Measurements from ENCODE around the gene ACTMAP. TPM values are rescaled to one million over a fixed set of nuclear protein-coding genes. Genes with fewer than 3 reads are reported as not detected.

Gene ACTMAP
- total and polyA plus RNA-seq, 9 of the 15 experiments (the other 6 are each of a cell fraction or from before 2014, with no cell fraction given) = 1.7 to 16.6 (median 4.9) TPM

DNA sequence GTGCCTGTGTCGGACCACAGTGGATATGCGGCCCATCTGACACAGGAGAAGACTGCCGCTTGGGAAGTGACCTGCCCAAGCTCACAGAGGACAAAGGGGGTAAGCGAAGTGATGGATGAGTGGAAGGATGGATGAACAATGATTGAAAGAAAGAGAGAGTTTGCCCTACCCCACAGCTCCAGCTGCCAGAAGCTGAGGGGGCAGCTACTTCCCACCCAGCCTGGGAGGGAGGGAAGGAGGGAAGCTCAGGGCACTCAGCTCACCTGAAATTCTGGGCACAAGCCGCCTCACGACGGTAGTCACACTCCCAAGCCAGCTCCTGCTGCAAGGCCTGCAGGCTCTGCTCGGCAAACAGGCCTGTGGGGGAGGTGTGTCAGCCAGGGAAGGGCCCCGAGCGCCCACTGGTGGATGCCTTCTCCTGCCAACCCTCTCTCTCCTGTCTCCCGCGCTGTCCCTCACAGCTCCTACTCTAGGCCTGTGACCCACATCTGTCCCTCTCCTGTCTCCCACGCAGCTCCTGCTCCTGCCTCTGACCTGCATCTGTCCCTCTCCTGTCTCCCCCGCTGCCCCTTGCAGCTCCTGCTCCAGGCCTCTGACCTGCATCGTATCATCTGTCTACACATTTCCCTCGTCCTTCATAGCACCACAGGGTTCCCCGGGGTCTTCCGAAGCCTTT is 47.8 kb downstream of the ACTMAP start (continued):
- TF ChIP-seq, protein P1, sequence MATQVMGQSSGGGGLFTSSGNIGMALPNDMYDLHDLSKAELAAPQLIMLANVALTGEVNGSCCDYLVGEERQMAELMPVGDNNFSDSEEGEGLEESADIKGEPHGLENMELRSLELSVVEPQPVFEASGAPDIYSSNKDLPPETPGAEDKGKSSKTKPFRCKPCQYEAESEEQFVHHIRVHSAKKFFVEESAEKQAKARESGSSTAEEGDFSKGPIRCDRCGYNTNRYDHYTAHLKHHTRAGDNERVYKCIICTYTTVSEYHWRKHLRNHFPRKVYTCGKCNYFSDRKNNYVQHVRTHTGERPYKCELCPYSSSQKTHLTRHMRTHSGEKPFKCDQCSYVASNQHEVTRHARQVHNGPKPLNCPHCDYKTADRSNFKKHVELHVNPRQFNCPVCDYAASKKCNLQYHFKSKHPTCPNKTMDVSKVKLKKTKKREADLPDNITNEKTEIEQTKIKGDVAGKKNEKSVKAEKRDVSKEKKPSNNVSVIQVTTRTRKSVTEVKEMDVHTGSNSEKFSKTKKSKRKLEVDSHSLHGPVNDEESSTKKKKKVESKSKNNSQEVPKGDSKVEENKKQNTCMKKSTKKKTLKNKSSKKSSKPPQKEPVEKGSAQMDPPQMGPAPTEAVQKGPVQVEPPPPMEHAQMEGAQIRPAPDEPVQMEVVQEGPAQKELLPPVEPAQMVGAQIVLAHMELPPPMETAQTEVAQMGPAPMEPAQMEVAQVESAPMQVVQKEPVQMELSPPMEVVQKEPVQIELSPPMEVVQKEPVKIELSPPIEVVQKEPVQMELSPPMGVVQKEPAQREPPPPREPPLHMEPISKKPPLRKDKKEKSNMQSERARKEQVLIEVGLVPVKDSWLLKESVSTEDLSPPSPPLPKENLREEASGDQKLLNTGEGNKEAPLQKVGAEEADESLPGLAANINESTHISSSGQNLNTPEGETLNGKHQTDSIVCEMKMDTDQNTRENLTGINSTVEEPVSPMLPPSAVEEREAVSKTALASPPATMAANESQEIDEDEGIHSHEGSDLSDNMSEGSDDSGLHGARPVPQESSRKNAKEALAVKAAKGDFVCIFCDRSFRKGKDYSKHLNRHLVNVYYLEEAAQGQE (IDR thresholded peaks at IDR 0.05; ENCODE audit: borderline replicate concordance) = peak; percentile 88
- TF ChIP-seq, protein P1 (CRISPR knock-in tag; IDR thresholded peaks at IDR 0.05; ENCODE audit: low read depth) = no peak
- TF ChIP-seq CBX3 (IDR thresholded peaks at IDR 0.05; ENCODE audit: borderline replicate concordance in 1 of 2, low read length in 2 of 2) (peak in 1 of 2 experiments; percentile 33; a peak in 1 of 3 replicates), KLF13 (tag; IDR thresholded peaks at IDR 0.05; ENCODE audit: borderline replicate concordance, low read depth) (peak; percentile 67; the same call in 1 of the 2 replicates), L3MBTL2 (IDR thresholded peaks at IDR 0.05) (peak; percentile 52), NEUROD1 (IDR thresholded peaks at IDR 0.05; ENCODE audit: borderline replicate concordance, low read depth, low read length, partially characterized antibody) (peak; percentile 28), RAD21 (CRISPR knock-in tag; conservative IDR thresholded peaks at IDR 0.05 in 1 of 2, IDR thresholded peaks at IDR 0.05 in 1 of 2) (peak; percentile 72 to 91), PCBP1 (IDR thresholded peaks at IDR 0.05; ENCODE audit: low read depth, low read length, poor library complexity, severe bottlenecking) (no peak), ARID2 (IDR thresholded peaks at IDR 0.05) (0 out of 2 replicates have a peak, but pooled peaks have one; percentile 69), MEIS2 (IDR thresholded peaks at IDR 0.05; ENCODE audit: partially characterized antibody) (peak; percentile 42), DPF2 (IDR thresholded peaks at IDR 0.05) (peak; percentile 37; the same call in 1 of the 2 replicates), MAFG (tag; conservative IDR thresholded peaks at IDR 0.05) (no peak)
- TF ChIP-seq, protein P2, sequence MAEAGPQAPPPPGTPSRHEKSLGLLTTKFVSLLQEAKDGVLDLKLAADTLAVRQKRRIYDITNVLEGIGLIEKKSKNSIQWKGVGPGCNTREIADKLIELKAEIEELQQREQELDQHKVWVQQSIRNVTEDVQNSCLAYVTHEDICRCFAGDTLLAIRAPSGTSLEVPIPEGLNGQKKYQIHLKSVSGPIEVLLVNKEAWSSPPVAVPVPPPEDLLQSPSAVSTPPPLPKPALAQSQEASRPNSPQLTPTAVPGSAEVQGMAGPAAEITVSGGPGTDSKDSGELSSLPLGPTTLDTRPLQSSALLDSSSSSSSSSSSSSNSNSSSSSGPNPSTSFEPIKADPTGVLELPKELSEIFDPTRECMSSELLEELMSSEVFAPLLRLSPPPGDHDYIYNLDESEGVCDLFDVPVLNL (CRISPR knock-in tag; IDR thresholded peaks at IDR 0.05; ENCODE audit: low read depth) = no peak
- TF ChIP-seq, protein P3, sequence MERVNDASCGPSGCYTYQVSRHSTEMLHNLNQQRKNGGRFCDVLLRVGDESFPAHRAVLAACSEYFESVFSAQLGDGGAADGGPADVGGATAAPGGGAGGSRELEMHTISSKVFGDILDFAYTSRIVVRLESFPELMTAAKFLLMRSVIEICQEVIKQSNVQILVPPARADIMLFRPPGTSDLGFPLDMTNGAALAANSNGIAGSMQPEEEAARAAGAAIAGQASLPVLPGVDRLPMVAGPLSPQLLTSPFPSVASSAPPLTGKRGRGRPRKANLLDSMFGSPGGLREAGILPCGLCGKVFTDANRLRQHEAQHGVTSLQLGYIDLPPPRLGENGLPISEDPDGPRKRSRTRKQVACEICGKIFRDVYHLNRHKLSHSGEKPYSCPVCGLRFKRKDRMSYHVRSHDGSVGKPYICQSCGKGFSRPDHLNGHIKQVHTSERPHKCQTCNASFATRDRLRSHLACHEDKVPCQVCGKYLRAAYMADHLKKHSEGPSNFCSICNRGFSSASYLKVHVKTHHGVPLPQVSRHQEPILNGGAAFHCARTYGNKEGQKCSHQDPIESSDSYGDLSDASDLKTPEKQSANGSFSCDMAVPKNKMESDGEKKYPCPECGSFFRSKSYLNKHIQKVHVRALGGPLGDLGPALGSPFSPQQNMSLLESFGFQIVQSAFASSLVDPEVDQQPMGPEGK (CRISPR knock-in tag; IDR thresholded peaks at IDR 0.05; ENCODE audit: borderline replicate concordance) = no peak
- TF ChIP-seq, protein P4, sequence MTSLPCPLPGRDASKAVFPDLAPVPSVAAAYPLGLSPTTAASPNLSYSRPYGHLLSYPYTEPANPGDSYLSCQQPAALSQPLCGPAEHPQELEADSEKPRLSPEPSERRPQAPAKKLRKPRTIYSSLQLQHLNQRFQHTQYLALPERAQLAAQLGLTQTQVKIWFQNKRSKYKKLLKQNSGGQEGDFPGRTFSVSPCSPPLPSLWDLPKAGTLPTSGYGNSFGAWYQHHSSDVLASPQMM (CRISPR knock-in tag; IDR thresholded peaks at IDR 0.05) = no peak

All from K562 (cell line).